K562 (cell line): ENCODE data around the gene UBASH3B. TPM values are rescaled to one million over a fixed set of nuclear protein-coding genes. Genes with fewer than 3 reads are reported as not detected.

Experiments
- ATAC-seq: fragments of 200-7000 bp; cut with Tn5 transposase; 3 replicates; pipeline ENCODE4 v1.9.1; 2020; ENCODE audit warnings: moderate library complexity
- BruUV-seq: library from RNA; stranded (reverse); fragments of 400-500 nt; replicated peaks from 2 replicates; lab custom pipeline; 2021; lab: Mats Ljungman, UMichigan
- CTCF ChIA-PET: fragments of 300-600 bp; formaldehyde crosslinking; extraction: SDS; loops from one replicate; lab custom pipeline; 2021; ENCODE audit warnings: low intra/inter-chr PET ratio; lab: Yijun Ruan, JAX
- POLR2A ChIA-PET: fragments of 300-600, 350-650 bp; sonication (Branson Sonifier 250); formaldehyde crosslinking; extraction: SDS; loops from one replicate; lab custom pipeline; 2021; ENCODE audit warnings: antibody characterized with exemption, inconsistent platforms; lab: Yijun Ruan, JAX
- DNase-seq, 4 experiments: peaks; one replicate each; pipeline versions ENCODE4 v3.0.0 to v3.0.0-alpha.2; 2011 to 2018; ENCODE audit warnings: low spot score in 3 of 4, mixed read lengths in 3 of 4; ENCODE audit errors: extremely low read depth in 1 of 4
- FAIRE-seq: peaks from 2 replicates; lab custom pipeline; 2011; peaks lifted over from hg19 to GRCh38; lab: Jason Lieb, UNC
- H2AFZ ChIP-seq: 2 replicates; pipeline ENCODE4 v1.6.0; 2011; ENCODE audit warnings: low read depth, low read length, control low read depth, inconsistent platforms
- H3K27ac ChIP-seq: fragments of 200-600 bp; 3 replicates; pipeline ENCODE4 v1.8.0; 2011; ENCODE audit warnings: low read depth, mild to moderate bottlenecking, control low read depth, inconsistent platforms, low read length, moderate library complexity, mixed read lengths; ENCODE audit errors: extremely low read depth
- H3K27me3 ChIP-seq, 2 experiments: fragments of 300-600 bp in 1 of 2; 2 replicates in 1 of 2; 3 replicates in 1 of 2; pipeline versions ENCODE4 v1.6.0 to v1.8.0; 2011; ENCODE audit warnings: inconsistent platforms in 2 of 2, low read length in 2 of 2, mild to moderate bottlenecking in 1 of 2, mixed read lengths in 1 of 2, moderate library complexity in 1 of 2; ENCODE audit not compliant: control insufficient read depth in 2 of 2, insufficient read depth in 2 of 2
- H3K36me3 ChIP-seq: fragments of 300-600 bp; 3 replicates; pipeline ENCODE4 v1.8.0; 2011; ENCODE audit warnings: mild to moderate bottlenecking, low read length, inconsistent platforms; ENCODE audit not compliant: control insufficient read depth, insufficient read depth
- H3K4me1 ChIP-seq, 2 experiments: fragments of 200-600 bp in 1 of 2; replicated peaks in 1 of 2; 2 replicates in 1 of 2; 3 replicates in 1 of 2; pipeline versions ENCODE4 v1.5.1 to v1.8.0; 2011; ENCODE audit warnings: inconsistent platforms in 2 of 2, low read length in 2 of 2, mild to moderate bottlenecking in 1 of 2, mixed read lengths in 1 of 2, moderate library complexity in 1 of 2; ENCODE audit not compliant: control insufficient read depth in 2 of 2, insufficient read depth in 2 of 2
- H3K4me2 ChIP-seq: 2 replicates; pipeline ENCODE4 v1.6.1; 2011; ENCODE audit warnings: low read length, control low read depth, inconsistent platforms, mixed read lengths; ENCODE audit not compliant: insufficient read depth
- H3K4me3 ChIP-seq: fragments of 200-600 bp; sonication (generic), shearing (Covaris generic); 2 replicates; pipeline ENCODE4 v1.5.1; 2016; ENCODE audit warnings: control low read depth, inconsistent platforms
- H3K79me2 ChIP-seq: fragments of 200-600 bp; 3 replicates; pipeline ENCODE4 v1.8.0; 2011; ENCODE audit warnings: low read length, inconsistent platforms; ENCODE audit not compliant: control insufficient read depth, insufficient read depth
- H3K9ac ChIP-seq, 2 experiments: 2 replicates each; pipeline versions ENCODE4 v1.6.0 to v1.6.1; 2011; ENCODE audit warnings: low read depth in 2 of 2, low read length in 2 of 2, control low read depth in 1 of 2, inconsistent platforms in 1 of 2, mild to moderate bottlenecking in 1 of 2, mixed read lengths in 1 of 2; ENCODE audit not compliant: insufficient read depth in 1 of 2
- H3K9me1 ChIP-seq: one replicate; pipeline ENCODE4 v1.6.0; 2011; ENCODE audit warnings: inconsistent platforms, mild to moderate bottlenecking, low read length, moderate library complexity; ENCODE audit not compliant: control insufficient read depth, insufficient read depth
- H3K9me3 ChIP-seq: replicated peaks from 2 replicates; pipeline ENCODE4 v1.5.1; 2011; ENCODE audit warnings: low read depth, low read length, inconsistent platforms; ENCODE audit not compliant: control insufficient read depth, insufficient read depth
- H4K20me1 ChIP-seq: replicated peaks from 2 replicates; pipeline ENCODE4 v1.6.1; 2011; ENCODE audit warnings: low read length, inconsistent platforms, mixed read lengths; ENCODE audit not compliant: control insufficient read depth, insufficient read depth
- GATA2 ChIP-seq: sonication (generic); formaldehyde crosslinking; IDR thresholded peaks from 2 replicates; pipeline ENCODE4 v1.4.0; 2020; ENCODE audit warnings: mild to moderate bottlenecking, missing genetic modification reagents
- NFYB ChIP-seq: IDR thresholded peaks from 2 replicates; pipeline ENCODE4 v1.6.1; 2011; ENCODE audit warnings: mild to moderate bottlenecking, moderate library complexity; ENCODE audit not compliant: insufficient read length; ENCODE audit errors: extremely low read depth
- RHOXF2B ChIP-seq: fragments of 250-450 bp; sonication (Bioruptor Pico); conservative IDR thresholded peaks from 2 replicates; pipeline ENCODE4 v1.5.1; 2021
- STAT5A ChIP-seq: IDR thresholded peaks from 2 replicates; pipeline ENCODE4 v1.6.1; 2012; ENCODE audit warnings: low read length, inconsistent platforms, borderline replicate concordance
- ZNF609 ChIP-seq: sonication (generic); formaldehyde crosslinking; IDR thresholded peaks from 2 replicates; pipeline ENCODE4 v1.8.1; 2023; ENCODE audit warnings: missing genetic modification reagents, mild to moderate bottlenecking, borderline replicate concordance
- ZNF830 ChIP-seq: fragments of 250-450 bp; sonication (Bioruptor Pico); IDR thresholded peaks from 2 replicates; pipeline ENCODE4 v1.5.0; 2021; ENCODE audit warnings: mild to moderate bottlenecking
- WGBS: fragments of 100-300 bp; shearing (Covaris generic); methylation state at CpG from one replicate; pipeline ENCODE4 v1.1.6; 2016; ENCODE audit warnings: low coverage, mixed read lengths; ENCODE audit not compliant: insufficient coverage; ENCODE audit errors: missing lambda C conversion rate; 5-methylcytosine and 5-hydroxymethylcytosine counted together
- in situ Hi-C: fragments of 300-500 bp; cut with MboI; formaldehyde crosslinking; loops from 4 replicates; pipeline ENCODE4 v1.15.0; 2018; ENCODE audit warnings: inconsistent platforms, mixed read lengths
- intact Hi-C: fragments of 100-400 bp; cut with micrococcal nuclease; formaldehyde crosslinking; loops from 2 replicates; pipeline ENCODE4 v1.14.2; 2022
- polyA plus RNA-seq, 8 experiments: library from polyadenylated mRNA; depleted of rRNA in 4 of 8; stranded (reverse) in 5 of 8; unstranded in 3 of 8; fragments of >200 nt; fragmentation: Nextera tagmentation in 2 of 8; fragmentation: Illumina TruSeq in 1 of 8; extraction: Ambion mirVana in 2 of 8; extraction: Trizol in 1 of 8; gene quantifications; 2 replicates each; pipeline versions ENCODE4 v1.2.1 to v1.2.3, GENCODE V29; 2011 to 2014; ENCODE audit warnings: inconsistent platforms in 1 of 8, missing spikeins in 1 of 8
- total RNA-seq, 7 experiments: library from RNA; depleted of rRNA in 6 of 7; stranded (reverse); fragments of >200 nt in 6 of 7; fragmentation: Illumina TruSeq in 2 of 7; extraction: Trizol in 2 of 7; gene quantifications; 2 replicates each; pipeline versions ENCODE4 v1.2.1 to v1.2.3, GENCODE V29; 2011 to 2021; ENCODE audit warnings: low replicate concordance in 1 of 7
- TF ChIP-seq, protein P1 (sequence below): fragments of 450-650 bp; formaldehyde crosslinking; IDR thresholded peaks from 2 replicates; pipeline ENCODE4 v1.4.0; 2020; ENCODE audit warnings: mild to moderate bottlenecking, moderate library complexity

Gene UBASH3B
- total and polyA plus RNA-seq, 9 of the 15 experiments (the other 6 are each of a cell fraction or from before 2014, with no cell fraction given) = 0.01 to 0.31 (median 0.08) TPM; not detected in 2

- peaks cover 10 to 25% of the 10 kb centered on the region in 2 experiments; a peak in 3 of 5 replicates for H3K27me3 ChIP-seq
- WGBS = 3% methylated on average over 5 of the region's 7 CpGs
- ChIA-PET POLR2A (no interaction called here), CTCF (no interaction called here)
- intact Hi-C loops = no loop called here
- FAIRE-seq (no peak), DNase-seq (no peak), ATAC-seq (no peak)
- H3K79me2 ChIP-seq = no peaks in the 10 kb centered on the region
- no peaks in the 10 kb centered on the region for H3K9me3 ChIP-seq
- H3K9ac ChIP-seq = no peak overlapping the region
- in situ Hi-C loops = no loop called here
- TF ChIP-seq NFYB = no peak
- no peaks in the 10 kb centered on the region for H3K36me3 ChIP-seq
- no peak overlapping the region for H2AFZ ChIP-seq
- no TSS peak for BruUV-seq
- no peak overlapping the region for H3K4me2 ChIP-seq
- no peak overlapping the region for H3K4me3 ChIP-seq
- no peaks in the 10 kb centered on the region; the same call in 1 of the 2 replicates for H4K20me1 ChIP-seq
- H3K27ac ChIP-seq = no peak overlapping the region
- H3K4me1 ChIP-seq = peaks cover 0 to 5% of the 10 kb centered on the region in 2 experiments; a peak in 1 of 5 replicates
- H3K9me1 ChIP-seq = no peaks in the 10 kb centered on the region
Measured at GRCh38 chr11:122661182-122661945, 5.8 kb downstream of the UBASH3B start.

DNA sequence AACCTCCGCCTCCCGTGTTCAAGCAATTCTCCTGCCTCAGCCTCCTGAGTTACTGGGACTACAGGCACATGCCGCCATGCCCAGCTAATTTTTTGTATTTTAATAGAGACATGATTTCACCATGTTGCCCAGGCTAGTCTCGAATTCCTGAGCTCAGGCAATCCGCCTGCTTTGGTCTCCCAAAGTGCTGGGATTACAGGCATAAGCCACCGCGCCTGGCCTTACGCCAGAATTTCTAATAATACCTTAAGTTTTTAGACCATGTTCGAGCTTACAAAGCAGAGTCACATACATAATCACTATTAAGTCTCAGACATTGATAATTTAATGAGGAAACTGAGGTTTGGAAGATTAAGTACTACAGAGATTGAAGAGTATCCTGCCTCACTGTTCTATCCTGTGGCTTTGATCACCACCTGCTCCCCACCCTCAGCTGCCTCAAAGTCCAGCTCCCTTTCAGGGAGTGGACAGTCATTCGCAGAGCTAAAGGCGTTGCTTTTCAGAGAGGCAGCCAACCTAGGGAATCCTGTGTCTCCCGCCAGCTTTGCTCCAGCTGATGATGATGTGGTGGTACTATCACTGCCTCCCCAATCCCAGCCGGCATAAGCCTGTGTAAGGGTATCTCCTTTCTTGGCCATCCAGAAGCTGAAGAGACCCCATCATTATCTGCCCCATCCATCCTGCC is 7.7 kb downstream of the UBASH3B start:
- intact Hi-C loops = no loop called here
- in situ Hi-C loops = no loop called here
- Histone ChIP-seq H3K9me3 (no peaks in the 10 kb centered on the region), H3K79me2 (no peaks in the 10 kb centered on the region), H3K4me2 (no peak overlapping the region), H3K36me3 (no peaks in the 10 kb centered on the region), H3K27ac (no peak overlapping the region), H3K9me1 (no peaks in the 10 kb centered on the region), H3K9ac (no peak overlapping the region), H2AFZ (no peak overlapping the region), H3K27me3 (peaks cover 7 to 18% of the 10 kb centered on the region in 2 experiments; a peak in 3 of 5 replicates), H3K4me3 (no peak overlapping the region), H3K4me1 (no peaks in the 10 kb centered on the region), H4K20me1 (no peaks in the 10 kb centered on the region; the same call in 1 of the 2 replicates)
- WGBS = 4% methylated on average over 13 of the region's 13 CpGs
- no peak for ATAC-seq
- no TSS peak for BruUV-seq
- ChIA-PET CTCF (no interaction called here), POLR2A (no interaction called here)
- no peak for DNase-seq
- FAIRE-seq = no peak
- TF ChIP-seq ZNF830 (no peak), GATA2 (no peak), ZNF609 (CRISPR knock-in tag) (no peak), RHOXF2B (CRISPR knock-in tag) (no peak), STAT5A (no peak)
- TF ChIP-seq, protein P1, sequence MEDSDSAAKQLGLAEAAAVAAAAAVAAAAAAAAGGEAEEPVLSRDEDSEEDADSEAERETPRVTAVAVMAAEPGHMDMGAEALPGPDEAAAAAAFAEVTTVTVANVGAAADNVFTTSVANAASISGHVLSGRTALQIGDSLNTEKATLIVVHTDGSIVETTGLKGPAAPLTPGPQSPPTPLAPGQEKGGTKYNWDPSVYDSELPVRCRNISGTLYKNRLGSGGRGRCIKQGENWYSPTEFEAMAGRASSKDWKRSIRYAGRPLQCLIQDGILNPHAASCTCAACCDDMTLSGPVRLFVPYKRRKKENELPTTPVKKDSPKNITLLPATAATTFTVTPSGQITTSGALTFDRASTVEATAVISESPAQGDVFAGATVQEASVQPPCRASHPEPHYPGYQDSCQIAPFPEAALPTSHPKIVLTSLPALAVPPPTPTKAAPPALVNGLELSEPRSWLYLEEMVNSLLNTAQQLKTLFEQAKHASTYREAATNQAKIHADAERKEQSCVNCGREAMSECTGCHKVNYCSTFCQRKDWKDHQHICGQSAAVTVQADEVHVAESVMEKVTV (CRISPR knock-in tag) = no peak
